Endometrial microvascular endothelial cells (primary cell): ENCODE data around the gene PELO. TPM values are rescaled to one million over a fixed set of nuclear protein-coding genes. Genes with fewer than 3 reads are reported as not detected.

ENCODE experiments used
- in situ Hi-C: cut with HindIII; loops from 2 replicates; pipeline ENCODE4 v1.10.0; 2017; ENCODE audit warnings: low sequenced_read_pairs, low pct_unique_long_range_greater_than_20kb; ENCODE audit errors: inconsistent ontology term
- total RNA-seq: library from RNA; depleted of rRNA; stranded (reverse); fragments of >200 nt; gene quantifications from one replicate; pipeline ENCODE4 v1.2.3, GENCODE V29; 2015; ENCODE audit errors: inconsistent ontology term

PELO gene
- total RNA-seq, 1 donor from 2014 or later: 15.2 TPM

DNA sequence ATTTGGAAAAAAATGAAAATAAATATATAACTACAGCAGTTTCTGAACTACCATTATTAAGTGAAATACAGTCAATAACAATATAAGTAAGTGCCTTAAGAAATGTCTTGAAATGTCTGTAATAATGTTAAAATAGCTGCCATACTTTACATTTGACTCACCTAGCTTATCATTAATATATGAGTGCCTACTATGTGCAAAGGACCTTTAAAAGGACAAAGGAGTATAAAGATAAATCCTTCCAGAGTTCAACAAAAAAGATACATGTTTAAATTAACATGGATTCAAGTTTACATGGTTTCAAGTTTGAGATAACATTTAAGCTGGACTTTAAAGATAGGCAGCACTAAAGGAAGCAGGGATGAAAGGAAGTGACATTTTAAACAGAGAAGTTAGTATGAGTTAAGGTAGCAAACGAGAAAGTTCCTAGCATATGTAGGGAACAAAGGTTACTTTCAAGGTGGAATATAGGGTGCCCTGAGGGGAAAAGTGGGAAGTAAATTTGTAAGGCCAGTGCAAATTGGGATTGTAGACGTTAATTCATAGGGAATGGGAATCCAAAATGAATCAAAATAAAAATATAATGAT is 8.9 kb downstream of the PELO start:
- in situ Hi-C loops: no loop called here

DNA sequence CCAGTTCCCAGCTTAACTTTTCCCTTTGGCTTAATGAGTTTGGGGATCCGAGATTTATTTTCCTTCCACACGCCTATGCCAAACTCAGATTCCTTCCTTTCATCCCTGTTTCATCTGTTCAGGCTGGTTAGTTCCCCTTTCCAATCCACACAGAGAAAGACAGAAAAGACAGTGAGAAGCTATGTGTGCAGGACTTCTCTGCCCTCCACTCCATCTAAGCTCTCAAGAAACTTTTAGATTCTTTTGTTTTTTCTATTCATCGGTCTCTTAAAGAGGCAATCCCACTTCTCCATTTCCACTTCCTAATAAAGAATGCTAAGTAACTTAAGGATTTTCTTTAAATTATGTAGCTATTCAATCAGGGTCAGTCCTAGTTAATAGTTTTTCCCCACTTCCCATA is 11.2 kb downstream of the PELO start:
- in situ Hi-C loops: no loop called here

DNA sequence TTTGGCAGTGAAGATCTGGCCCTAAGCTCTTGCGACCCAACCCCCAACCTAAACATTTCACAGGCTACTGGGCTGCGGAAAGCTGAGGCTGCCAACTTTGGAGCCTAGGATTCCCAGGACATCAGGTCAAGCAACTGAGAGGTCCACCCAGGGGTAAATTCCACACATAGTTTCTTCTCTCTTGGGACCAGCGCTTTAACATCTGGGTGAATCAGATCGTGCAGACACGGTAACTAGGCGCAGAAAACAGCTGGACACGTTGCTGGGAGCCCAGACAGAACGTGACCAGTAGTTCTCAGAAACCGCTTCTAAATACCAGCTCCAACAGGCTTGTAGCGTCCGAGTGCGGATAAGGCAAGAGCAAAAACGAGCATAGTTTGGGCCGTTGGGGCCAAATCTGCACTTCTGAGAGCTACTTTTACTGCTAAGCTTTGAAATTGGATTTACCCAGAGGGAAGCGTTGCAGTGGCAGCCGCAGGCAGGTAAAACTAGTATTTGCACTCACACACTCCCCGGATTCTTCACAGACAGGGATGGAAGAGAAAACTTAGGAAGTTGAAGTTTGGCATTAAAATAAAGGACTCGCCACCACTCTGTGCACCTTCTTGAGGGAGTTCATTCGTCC is 11.8 kb downstream of the PELO start:
- in situ Hi-C loops: no loop called here

DNA sequence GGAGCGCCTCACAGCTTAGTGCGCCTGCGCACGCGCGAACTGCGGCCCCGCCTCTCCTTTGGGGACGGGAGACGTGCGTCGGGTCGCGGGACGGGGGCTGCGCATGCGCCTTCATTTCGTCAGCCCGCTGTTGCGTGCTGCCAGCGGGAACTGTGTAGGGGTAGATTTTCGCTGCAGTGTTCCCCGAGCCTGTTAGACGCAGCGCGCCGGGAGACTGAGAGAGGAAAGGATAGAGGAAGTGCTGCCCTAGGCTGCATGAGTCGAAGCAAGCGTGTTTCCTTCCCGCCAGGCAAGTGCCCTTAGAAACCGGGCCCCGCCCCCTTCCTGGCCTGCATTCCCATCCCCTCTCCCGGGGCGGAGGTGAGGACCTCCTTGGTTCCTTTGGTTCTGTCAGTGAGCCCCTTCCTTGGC is 12.3 kb downstream of the PELO start:
- in situ Hi-C loops: no loop called here

DNA sequence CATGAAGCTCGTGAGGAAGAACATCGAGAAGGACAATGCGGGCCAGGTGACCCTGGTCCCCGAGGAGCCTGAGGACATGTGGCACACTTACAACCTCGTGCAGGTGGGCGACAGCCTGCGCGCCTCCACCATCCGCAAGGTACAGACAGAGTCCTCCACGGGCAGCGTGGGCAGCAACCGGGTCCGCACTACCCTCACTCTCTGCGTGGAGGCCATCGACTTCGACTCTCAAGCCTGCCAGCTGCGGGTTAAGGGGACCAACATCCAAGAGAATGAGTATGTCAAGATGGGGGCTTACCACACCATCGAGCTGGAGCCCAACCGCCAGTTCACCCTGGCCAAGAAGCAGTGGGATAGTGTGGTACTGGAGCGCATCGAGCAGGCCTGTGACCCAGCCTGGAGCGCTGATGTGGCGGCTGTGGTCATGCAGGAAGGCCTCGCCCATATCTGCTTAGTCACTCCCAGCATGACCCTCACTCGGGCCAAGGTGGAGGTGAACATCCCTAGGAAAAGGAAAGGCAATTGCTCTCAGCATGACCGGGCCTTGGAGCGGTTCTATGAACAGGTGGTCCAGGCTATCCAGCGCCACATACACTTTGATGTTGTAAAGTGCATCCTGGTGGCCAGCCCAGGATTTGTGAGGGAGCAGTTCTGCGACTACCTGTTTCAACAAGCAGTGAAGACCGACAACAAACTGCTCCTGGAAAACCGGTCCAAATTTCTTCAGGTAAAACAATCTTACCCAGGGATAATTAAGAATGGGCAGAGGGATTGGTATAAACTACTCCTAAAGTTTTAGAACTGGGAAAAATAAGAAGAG is 12.9 kb downstream of the PELO start:
- in situ Hi-C loops: no loop called here

DNA sequence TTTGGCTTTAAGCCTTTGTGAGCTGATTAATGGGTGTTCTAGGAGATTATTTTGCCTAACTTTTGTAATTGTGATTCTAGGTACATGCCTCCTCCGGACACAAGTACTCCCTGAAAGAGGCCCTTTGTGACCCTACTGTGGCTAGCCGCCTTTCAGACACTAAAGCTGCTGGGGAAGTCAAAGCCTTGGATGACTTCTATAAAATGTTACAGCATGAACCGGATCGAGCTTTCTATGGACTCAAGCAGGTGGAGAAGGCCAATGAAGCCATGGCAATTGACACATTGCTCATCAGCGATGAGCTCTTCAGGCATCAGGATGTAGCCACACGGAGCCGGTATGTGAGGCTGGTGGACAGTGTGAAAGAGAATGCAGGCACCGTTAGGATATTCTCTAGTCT is 13.6 kb downstream of the PELO start:
- in situ Hi-C loops: no loop called here

DNA sequence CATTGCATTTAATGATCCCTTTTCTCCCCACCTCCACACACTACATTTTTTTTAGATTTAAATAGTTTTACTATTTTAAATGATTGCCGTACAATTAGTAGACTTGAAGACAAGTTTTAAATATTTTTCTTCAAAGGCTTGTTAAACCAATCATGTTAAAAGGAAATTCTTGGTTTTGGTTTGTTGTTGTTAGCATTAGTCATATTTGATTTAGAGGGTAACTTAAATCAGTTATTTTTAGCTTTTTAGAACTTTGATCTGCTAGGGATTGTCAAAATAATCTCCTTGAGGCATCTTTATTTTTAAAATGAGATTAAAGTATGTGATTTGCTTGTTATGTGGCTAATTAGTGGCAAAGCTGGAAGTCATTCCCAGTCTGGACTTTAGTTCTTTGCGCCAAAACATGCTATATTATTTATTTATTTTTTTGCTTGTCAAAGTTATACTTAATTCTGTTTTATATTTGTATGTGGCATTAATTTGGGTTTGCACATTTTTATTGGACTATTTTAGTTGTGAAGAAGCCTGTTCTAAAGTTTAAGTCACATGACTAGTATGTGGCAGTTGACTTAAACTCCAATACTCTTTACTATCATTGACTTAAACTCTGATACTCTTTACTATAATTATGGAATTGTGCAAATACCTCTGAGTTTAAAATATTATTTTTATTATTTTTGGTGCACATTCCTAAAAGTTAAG is 14.7 kb downstream of the PELO start:
- in situ Hi-C loops: no loop called here

DNA sequence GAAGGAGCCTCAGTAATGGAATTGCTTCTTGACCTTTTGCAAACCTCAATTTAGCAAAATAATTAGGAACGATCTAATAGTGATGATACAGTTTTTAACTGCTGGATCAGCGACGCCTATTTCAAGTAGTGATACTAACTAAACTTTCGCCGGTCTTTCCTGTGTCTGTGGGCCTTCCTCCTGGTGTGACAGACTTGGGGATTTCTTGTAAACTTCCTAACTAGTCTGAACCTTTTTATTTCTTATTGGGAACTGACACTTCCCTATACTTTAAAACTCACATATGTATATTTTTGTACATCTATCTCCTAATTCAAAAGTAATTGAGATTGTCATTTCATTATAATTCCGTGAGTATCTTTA is 15.2 kb downstream of the PELO start:
- in situ Hi-C loops: no loop called here

DNA sequence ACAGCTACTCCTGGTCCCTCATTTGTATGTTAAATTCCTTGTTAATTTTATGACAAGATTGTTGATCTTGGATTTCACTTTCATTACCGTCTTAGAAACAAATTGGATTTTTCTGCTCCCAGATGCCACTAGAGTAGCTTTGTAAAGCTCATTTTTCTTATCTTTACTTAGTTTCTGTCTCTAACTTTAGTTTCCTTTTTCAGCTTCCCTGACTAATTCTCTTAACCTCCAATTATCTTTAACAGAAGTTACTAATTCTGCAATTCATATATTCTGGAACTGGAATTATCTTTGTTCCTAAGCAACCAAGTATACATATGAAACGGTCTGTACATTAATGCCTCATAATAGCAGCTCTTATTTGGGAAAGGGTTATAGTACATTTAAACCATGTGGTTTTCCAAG is 16.7 kb downstream of the PELO start:
- in situ Hi-C loops: no loop called here

DNA sequence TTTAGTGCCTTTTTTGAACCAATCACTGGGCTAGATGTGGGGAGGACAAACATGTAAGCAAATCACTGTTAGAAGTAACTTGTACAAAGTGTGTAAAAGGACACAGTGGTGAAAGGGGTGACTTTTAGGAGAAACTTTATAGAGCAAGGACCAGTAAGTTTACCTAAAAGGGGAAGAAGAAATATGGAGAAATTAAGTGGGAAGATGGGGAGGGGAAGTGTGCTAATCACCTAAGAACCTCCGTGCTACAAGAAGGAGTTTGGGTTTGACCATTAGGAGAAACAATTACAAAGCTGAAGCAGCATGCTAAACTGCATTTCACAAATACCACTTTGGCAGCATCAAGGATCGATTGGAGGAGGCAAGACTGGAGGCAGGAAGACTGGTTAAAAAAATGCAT is 17.3 kb downstream of the PELO start:
- in situ Hi-C loops: no loop called here

DNA sequence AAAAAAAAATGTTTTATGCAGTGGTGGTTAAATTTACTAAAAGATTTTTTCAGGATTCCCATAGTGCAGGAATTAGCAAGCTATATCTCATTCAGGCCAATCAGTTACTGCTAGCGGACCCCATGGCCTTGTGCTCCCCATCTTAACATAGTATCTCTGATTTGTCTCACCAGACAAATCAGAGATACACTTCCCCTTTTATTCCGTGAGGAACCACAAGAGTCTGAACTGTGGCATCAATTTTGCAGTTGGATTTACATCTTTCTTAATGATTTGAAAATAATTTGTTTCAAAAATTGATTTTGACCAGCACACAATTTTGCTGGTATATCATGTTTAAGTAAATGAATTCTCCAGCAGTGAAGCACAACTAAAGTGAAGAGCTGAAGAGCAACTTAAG is 17.9 kb downstream of the PELO start:
- in situ Hi-C loops: no loop called here

DNA sequence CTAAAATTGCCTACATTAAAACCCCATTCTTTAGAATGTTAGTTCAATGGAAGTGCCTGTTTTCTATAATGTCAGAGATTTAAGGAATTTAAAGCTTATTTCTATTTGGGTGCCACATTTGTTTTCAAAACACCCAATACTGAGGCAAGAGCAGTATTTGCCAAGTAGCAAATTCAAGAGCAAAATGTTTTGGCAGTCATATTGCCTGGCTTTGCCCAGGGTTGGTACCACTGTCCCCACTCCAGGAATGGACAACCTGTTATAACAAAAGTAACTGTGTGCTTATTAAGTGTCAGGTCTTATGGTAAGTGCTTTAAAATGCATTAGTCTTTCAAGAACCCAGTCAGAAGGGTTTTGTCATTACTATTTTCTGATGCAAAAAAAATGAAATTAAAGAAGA is 19.3 kb downstream of the PELO start:
- in situ Hi-C loops: no loop called here

DNA sequence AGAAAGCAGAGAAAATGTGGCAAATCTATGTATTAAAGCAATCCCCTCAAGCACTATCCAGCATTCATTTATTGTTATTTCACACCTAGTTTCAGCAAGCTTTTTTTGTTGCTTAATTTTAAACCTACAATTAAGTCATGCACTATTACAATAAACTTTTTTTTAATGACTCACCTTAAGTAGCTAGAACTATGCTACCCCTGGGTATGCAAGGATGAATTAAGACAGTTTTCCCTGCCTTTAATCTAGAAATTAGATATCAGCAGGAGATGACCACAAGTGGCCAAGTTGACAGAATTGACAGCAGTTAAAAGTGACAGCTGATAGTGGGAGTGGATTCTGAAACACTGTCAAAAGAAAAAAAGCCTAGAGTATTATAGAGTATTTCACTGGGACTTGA is 20.0 kb downstream of the PELO start:
- in situ Hi-C loops: no loop called here

DNA sequence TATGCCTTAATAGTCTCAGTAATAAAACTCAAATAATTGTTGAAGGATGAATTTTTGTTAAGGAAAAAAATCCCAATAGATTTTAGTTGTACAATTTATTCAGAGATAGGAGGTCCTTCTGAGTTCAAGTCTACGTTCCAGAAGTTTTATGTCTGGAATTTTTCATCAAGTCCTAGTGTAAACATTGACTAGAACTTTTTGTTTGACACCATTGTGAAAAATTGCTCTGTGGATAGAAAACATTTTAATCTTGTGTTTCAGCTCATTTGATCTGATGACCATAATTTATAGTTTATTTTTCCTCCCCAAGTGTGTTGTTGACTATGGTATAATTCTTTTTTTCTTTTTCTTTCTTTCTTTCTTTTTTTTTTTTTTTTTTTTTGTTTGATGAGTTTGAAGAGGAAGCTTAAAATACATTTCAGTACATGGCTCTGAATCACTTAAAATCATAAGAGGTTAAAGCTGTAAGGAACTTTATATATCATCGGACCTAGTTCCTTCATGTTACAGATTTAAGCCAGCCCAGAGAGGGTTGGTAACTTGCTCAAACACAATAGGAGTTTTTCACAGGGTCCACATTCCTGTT is 20.7 kb downstream of the PELO start:
- in situ Hi-C loops: no loop called here

DNA sequence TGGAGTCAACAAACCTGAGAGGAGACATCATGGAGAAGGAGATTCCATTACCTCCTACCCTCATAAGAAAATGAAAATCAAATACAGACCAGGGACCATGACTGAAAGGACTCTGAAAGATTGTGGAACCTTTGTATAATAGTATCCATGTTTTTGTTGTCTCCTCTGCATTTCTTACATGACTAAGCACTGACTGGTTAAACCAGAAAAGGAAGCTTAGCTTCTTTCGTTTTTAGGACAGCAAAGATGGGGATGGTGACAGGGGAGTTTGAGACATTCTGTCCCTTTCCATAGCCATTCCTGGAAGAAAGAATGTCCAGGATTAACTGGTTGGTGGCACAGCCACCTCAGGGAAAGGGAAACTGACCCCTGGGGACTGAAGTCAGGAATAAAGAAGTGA is 22.2 kb downstream of the PELO start:
- in situ Hi-C loops: no loop called here

DNA sequence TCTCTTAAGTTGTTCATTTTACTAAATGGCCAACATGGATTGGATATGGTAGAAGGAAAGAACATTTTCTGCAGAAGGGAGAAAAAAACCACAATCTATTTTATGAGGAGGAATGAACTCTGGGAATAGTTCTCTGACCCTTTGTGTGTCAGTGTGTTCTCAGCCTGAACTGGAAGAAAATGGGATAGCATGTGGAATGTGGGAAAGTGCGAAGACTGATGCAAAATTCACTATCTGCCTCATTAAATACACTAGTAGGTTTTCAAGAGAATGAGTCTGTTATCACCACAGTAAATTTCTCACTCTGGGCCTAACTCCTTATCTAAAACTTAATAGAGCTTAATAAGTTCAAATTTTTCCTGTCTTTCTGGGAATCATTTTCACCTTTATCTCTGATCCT is 22.7 kb downstream of the PELO start:
- in situ Hi-C loops: no loop called here

DNA sequence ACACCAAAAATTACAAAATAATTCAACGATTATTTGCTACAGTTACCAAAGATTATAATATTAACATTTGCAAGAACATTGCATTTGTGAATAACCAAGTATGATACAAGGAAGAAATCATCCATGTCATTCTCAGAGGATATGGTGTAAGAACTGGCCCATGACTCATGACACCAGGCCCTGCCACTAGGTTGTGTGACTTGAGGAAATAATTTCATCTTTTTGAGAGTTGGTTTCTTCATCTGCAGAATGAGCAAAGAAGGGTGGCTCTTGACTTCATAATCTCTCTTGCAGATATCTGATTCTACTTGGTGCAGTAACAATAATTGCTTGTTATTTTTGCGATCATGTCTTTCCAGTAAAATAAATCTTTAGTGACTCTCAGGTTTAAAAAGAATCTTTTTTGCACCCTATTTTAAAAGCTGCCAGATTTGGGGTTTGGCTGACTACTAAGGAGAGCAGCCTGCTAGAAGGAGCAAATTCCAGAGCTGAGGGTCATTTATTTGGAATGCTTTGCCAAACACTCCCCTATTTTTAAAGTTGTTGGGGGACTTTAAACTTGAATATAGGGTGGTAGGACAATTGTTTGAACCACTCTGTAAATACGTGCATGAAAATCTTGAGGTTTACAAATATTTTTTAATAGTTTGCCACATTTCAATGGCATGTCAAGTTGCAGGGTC is 23.5 kb downstream of the PELO start:
- in situ Hi-C loops: no loop called here

DNA sequence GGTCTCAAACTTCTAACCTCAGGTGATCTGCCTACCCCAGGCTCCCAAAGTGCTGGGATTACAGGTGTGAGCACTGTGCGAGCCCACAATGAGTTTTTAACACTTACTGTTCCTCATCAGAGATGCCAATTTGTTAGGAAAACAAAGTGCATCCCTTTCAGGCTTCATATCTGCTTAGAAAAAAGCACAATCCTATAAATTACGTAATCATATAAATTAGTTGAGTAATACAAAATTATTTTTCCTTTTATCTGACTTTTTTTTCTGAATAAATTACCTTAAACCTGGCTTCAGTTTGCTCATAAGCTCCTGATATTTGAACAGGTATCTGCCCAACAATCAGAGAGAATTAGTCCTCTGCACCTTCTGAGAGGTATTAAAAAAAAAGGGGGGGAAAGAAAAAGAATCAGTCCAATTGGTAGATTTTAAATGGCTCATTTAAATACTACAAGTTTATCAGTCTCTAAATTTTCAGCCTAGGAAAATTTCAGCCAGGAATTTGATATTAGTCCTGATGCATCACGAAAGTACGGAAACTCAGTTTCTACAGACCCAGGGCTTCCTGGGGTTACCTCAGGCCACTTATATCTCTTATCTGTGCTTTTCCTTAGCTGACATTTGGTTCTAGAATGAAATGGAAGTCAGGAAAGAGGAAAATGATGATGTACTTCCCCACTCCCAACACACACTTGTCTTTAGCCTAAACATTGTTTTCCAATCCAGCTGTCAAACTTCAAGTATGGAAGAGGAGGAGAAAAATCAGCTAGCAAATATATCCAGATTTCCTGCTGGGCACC is 26.8 kb downstream of the PELO start:
- in situ Hi-C loops: no loop called here
